Neural progenitor cell (in vitro differentiated cells): ENCODE data around the gene IL17F.

ENCODE experiments used
- CTCF ChIP-seq: fragments of 200-600 bp; sonication (generic); IDR thresholded peaks from 2 replicates; pipeline ENCODE4 v1.5.1; 2017; ENCODE audit warnings: antibody characterized with exemption, mild to moderate bottlenecking
- EZH2phosphoT487 ChIP-seq: fragments of 200-600 bp; sonication (generic); IDR thresholded peaks from 2 replicates; pipeline ENCODE4 v1.6.1; 2017; ENCODE audit warnings: antibody characterized with exemption

GRCh38 chr6:52209770-52210169 lies 34.5 kb downstream of the IL17F start:
- TF ChIP-seq EZH2phosphoT487 (no peak), CTCF (no peak)
